Hematopoietic multipotent progenitor cell (in vitro differentiated cells): Measurements from ENCODE around the gene PICK1. TPM values are rescaled to one million over a fixed set of nuclear protein-coding genes. Genes with fewer than 3 reads are reported as not detected.
A peak's percentile ranks its signal among the peaks of the same experiment; 100 is the strongest.
"Not testable (repeated sequence)": the region's sequence is repeated elsewhere in the genome, so short reads cannot be mapped to it uniquely, and the experiment has no call there.

Source experiments
- DNase-seq, 3 donors: peaks; one replicate each; pipeline ENCODE4 v3.0.0-alpha.2; 2011 to 2015; ENCODE audit warnings: low read depth in 2 of 3, low spot score in 2 of 3
- total RNA-seq: library from RNA; depleted of rRNA; stranded (reverse); fragments of >200 nt; gene quantifications from one replicate; pipeline ENCODE4 v1.2.3, GENCODE V29; 2012

The PICK1 gene
- total RNA-seq, 1 donor, result 48.7 TPM

DNA sequence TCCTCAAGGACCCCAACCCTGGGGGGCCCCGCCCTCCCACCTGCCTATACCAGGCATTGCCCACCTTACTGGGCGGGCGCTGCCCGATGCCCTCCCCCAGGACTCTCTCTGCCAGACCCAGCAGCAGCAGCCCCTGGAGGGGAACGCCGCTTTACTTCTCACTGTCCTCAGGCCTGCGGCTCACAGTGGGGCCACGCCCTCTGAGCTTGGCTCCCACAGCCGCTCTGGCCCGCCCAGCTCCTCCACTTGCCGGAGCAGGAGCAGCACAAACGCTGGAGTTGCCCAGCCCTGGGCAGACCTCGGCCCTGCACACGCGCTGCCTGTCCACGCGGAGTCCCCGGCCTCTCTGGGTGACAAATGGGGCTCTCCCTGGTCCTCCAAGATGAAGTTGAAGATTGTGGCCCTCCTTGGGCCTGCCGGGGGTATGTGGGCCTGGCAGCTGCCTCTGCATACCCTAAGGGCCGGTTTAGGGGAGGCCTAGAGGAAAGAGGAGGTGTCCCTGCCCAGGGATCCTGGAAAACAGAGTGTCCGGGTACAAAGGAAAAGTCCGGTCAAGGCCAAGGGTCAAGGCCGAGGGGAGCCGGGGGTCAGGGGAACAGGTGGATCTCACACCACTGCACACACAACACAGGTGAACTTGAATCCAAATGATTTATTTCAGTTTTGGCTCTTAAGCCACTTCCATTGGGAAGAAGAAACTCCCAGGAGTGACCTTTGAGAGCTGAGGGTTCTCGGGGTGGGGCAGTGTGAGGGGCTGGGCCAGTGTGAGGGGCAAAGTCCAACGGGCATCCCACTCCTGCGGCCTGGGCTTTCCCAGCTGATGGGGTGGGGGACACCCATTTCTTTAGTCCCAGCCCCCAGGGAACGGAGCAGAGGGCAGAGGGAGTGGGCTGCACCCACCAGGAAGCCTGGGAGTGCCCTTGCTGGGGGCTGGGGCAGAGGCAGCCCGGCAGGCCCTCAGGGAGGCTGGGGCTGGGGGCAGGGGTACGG, 54.0 kb downstream of the PICK1 start:
- DNase-seq, result no peak

DNA sequence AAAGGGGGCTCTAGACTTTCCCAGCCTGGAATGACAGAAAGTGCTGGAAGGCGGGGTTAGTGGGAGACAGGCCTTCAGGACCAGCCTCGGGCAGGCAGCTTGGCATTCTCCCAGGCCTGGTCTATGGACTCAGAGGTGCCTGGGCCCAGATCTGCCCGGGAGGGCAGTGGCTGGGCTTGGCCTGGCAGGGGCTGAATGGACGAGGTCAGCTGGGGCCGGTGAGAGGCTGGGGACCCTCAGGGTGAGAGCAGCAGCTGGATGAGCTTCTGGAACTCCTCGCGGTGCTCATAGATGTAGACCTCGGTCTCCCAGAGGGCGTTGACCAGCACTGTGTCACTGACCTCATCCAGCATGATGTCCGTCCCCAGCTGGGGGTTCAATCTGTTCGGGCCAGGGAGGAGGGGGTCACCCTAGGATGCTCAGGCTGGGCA, 54.7 kb downstream of the PICK1 start:
- no peak for DNase-seq

DNA sequence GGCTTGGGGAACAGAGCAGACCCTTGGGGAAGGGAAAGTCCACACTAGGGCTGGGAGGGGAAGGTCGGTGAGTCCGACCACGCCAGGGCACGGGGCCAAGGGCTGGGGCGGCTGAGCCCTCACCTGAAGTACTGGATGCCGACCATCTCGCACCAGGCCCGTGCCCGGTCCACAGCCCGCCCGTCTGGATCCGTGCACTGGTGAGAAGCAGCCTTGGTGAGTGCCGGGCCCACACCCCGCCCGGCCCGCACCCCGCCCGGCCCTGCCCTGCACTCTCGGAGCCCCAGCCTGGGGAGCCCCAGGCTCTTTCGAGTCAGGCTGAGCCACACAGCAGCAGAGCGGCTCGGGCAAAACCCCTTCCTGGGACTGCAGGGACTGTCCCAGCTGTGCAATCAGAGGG, 55.2 kb downstream of the PICK1 start:
- no peak for DNase-seq

DNA sequence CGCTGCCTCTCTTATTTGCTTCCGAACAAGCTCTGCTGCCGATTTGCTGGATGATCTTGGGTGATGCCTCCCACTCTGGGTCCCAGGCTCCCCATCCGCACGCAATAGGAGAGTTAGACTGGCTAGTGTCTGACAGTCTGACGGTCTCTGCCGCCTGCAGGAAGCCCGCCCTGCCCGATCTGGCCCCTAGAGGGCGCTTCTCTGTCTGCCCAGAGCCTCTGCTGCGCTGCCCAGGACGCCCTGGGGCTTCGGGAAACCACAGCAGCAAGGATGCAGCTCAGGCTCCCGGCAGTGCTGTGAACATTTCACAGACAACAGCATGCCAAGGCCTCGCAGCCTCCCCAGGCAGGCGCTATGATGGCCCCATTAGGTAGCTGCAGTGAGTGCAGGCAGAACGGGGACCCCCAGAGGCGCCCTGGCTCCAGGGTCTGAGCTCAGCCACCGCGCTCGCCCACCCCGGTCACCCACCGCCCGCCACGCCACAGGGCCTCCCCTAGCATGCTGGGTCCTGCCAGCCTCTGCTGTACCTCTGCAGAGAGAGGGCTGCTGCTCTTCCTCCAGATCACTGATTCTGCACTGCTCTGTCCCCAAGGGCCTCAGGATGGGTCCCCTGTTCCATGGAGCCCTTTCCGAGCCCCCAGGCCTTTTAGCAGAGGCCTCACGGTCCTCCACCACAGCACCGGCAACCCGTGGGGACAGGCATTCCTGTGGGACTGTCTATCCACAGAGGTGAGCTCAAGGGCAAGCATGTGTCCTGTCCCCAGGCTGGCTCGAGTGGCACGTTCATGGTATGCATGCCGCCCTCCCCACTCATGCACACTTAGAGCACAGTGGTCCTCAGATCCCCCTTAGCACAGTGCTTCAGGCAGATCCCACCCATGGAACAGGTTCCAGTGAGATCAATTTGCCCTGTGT, 57.5 kb downstream of the PICK1 start:
- peak; percentile 47 to 74 (median 69) for DNase-seq

DNA sequence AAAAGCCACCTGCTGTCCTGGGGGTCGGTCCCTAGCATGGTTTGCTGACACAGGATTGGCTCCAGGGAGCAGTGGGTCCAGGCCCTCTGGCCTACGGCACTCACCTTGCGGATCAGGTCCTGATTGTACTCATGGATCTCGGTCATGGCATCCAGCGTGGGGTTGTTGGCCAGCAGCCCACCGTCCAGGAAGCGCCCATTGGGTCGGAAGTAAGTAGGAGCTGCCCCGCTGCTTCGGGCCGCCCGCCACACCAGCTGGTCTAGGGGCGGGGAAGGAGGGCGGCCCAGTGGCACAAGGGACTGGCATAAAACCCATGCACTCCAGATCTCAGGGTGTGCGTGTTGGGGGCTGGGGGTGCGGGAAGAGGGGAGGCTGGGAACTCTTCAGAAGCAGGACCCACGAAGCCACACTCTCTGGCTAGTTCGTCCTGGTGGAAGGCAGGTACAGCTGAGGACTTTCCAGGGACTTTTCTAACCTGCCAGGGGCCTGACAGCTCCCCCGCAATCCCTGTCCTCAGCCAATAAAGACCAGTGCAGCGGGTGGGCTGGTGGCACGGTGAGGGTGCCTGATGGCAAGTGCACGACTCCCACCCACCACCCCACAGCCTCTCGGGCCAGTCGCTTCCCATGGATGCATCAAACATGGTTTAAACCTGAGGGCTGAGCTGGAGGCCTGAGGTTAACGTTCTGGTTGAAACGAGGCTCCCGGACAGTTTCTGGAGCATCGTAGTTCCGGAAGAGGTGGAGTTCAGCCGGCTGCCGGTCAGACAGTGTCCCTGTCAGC, 58.4 kb downstream of the PICK1 start:
- no peak for DNase-seq

GRCh38 chr22:38117556-38117955, 60.4 kb downstream of the PICK1 start:
- DNase-seq, result not testable (repeated sequence)

DNA sequence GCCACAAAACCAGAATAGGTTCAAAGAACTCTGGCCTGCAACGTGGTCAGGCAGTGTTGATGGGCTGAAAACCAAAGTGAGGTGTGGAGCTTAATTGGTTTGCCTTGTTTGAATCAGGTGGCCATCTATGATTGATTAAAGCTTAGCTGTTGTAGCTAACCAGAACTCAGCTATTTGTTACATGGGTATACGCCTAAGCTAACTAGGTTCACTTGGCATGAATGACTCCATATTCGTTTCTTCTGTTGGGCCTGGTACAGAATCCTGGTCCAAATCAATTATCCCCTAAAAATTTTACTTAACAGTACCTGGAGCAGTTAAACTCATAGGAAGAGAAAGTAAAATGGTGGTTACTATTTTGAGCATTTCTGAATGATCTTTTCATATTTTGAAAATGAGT, 61.0 kb downstream of the PICK1 start:
- DNase-seq, result no peak

DNA sequence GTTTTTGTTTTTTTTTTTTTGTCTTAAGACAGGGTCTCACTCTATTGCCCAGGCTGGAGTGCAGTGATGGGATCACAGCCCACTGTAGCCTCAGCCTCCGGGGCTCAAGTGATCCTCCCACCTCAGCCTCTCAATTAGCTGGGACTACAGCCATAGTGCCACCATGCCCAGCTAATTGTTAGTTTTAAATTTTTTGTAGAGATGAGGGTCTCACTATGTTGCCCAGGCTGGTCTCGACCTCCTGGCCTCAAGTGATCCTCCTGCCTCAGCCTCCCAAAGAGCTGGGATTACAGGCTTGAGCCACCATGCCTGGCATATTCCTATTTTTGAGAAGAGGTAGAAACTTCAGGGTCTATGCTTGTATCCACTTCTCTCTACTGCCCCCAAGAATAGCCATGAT, 61.5 kb downstream of the PICK1 start:
- DNase-seq, result not testable (repeated sequence)

DNA sequence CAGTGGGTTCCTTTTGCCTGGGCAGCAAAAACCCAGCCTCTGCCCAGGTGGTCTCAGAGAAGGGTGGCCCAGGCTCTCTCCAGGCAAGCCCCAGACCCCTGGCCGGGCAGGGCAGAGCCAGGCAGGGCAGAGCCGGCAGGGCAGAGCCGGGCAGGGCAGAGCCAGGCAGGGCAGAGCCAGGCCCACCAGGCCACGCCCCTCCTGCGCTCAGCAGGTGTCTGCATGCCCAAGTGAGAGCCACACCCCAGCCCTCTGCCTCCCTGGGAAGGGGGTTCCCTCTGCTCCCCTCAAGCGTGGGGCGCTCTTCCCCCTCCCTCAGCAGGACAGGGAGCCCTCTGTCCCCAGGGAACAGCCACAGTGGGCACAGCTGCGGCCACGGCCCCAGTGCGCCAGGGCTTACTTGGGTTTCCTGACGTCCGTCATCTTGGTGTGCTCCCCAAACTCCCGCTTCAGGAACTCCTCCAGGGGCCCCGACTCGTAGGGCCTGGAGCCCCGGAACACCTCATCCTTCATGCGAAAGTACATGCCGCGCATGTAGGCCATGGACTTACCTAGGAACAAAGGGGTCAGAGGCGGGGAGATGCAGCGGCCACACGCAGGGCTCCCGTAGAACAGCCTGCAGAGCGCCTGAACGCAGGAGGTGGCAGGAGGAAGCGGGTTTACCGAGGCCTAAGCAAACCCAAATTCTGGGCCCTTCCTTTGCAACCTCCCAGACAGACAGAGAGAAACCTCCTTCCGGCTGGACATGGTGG, 63.3 kb downstream of the PICK1 start:
- DNase-seq, result no peak

DNA sequence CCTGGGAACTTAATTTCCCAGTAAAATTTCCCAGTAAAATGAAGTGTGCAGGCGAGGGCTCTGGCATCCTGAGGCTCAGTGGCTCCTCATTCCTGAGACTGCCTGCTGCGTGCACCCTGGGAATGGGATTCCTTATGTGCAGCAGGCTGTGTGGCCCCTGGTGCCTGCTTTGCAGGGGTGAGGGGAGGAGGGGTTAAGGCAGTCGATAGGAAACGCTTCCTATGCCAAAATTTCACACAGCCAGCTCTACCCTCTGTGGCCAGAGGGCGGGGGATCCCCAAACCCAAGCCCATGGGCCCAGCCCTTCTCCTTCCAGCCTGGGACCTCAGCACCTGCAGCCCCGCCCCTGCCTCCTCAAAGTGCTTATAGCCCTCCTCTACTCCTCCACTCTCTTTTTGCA, 65.4 kb downstream of the PICK1 start:
- no peak for DNase-seq

DNA sequence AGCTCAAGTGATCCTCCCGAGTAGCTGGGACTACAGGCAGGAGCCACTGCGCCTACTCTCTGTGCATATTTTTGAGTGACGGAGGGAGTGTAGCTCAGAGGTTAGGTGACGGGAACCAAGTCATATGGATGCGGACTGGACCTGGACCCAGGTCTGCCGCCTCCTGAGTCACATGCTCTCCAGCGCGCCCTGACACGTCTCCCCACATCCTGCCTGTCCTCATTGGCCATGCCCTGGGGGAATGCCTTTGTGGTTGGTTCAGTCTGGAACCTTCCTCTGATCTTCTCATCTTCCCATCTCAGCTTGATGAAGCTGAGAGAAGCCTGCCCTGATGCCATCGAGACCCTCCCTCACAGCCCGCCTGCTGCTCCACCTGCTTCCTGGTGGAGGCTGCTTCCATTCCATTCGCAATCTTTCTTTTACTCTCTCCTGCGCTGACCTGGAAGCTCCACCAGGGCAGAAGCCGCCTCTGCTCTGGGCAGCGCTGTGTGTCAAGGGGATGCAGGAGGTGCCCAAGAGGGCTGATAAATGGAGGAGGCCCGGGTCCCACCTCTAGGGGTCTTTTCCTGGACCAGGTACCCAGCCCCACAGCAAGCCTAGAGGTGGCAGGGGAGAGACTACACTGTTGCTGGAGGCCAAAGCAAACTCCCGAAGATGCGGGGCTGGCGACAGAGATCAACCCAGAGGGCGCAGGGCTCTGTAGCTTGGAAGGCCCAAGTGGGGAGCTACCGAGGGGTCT, 67.2 kb downstream of the PICK1 start:
- DNase-seq, result no peak

DNA sequence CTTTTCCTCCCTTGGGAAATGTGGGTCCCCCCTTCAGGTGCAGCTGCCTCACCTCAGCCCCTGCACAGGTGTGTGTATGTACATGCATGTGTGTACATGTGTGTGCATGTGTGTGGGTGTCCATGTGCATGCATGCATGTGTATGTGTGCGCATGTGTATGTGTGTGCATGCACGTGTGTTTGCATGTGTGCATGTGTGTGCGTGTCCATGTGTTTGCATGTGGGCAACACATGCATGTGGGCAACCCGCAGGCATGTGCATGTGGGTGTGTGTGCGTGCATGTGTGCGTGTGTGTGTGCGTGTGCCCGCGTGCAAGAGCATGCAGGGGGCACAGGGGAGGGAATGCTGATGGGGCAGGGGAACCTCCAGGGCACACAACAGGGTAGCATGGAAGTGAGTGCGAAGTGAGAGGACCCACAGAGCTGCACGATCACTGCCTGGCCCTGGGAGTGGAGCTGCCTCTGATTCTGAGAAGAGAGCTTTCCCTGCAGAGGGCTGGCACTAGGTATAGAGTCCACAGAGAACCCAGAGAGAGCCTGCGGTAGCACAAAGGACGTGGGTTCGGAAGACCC, 67.9 kb downstream of the PICK1 start:
- DNase-seq, result no peak

Other genes starting within 250 kb of the PICK1 start
- gene GCAT, start 249.5 kb upstream of the PICK1 start, total RNA-seq, result 29.9 TPM
- gene GALR3, start 234.0 kb upstream of the PICK1 start, total RNA-seq, result under 0.01 TPM
- gene ANKRD54, start 213.1 kb upstream of the PICK1 start, total RNA-seq, result 65.2 TPM
- gene EIF3L, start 208.0 kb upstream of the PICK1 start, total RNA-seq, result 1,099 TPM
- gene MICALL1, start 151.1 kb upstream of the PICK1 start, total RNA-seq, result 38.5 TPM
- gene C22orf23, start 103.8 kb upstream of the PICK1 start, total RNA-seq, result under 0.01 TPM
- 30.7 TPM for gene POLR2F, start 103.7 kb upstream of the PICK1 start, total RNA-seq
- not detected for gene SOX10, start 72.8 kb upstream of the PICK1 start, total RNA-seq
- gene SLC16A8, start 26.8 kb downstream of the PICK1 start, total RNA-seq, result under 0.01 TPM
- under 0.01 TPM for gene BAIAP2L2, start 53.3 kb downstream of the PICK1 start, total RNA-seq
- 143 TPM for gene PLA2G6, start 124.4 kb downstream of the PICK1 start, total RNA-seq
- 92.4 TPM for gene MAFF, start 144.6 kb downstream of the PICK1 start, total RNA-seq
- 13.5 TPM for gene TMEM184B, start 215.6 kb downstream of the PICK1 start, total RNA-seq